C4-2B (cell line): ENCODE measurements around the gene ZNF805.

ENCODE experiments used
- CTCF ChIP-seq: fragments of 450-650 bp; conservative IDR thresholded peaks from 2 replicates; pipeline ENCODE4 v1.5.1; 2017; ENCODE audit warnings: mild to moderate bottlenecking
- ZFX ChIP-seq: fragments of 450-650 bp; IDR thresholded peaks from 2 replicates; pipeline ENCODE4 v1.6.1; 2017

DNA sequence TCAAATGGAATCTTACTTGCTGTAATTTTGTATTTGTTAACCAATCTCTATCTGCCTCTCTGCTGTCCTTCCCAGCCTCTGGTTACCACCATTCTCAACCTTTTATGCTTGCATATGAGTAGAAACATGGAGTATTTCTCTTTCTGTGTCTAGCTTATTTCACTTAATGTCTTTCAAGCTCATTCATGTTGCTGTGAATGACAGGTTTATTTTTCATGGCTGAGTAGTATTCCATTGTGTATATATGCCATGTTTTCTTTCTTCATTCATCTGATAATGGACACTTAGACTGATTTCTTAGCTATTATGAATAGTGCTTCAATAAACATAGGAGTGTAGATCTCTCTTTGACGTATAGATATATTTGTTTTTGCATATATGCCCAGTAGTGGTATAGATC, 53.3 kb downstream of the ZNF805 start:
- TF ChIP-seq CTCF (no peak), ZFX (no peak)
